ENCODE results near the gene SLC22A23.

- TF ChIP-seq CTCF (IDR thresholded peaks at IDR 0.05; ENCODE audit: low read length) (no peak), EZH2phosphoT487 (IDR thresholded peaks at IDR 0.05; ENCODE audit: low read length) (no peak), EZH2 (optimal IDR thresholded peaks at IDR 0.05; ENCODE audit: low read depth, low read length) (no peak)
These were observed 35.7 kb downstream of the SLC22A23 start for GRCh38 chr6:3421143-3421542.

Data from MM.1S (cell line).